DND-41 (cell line): ENCODE data around the gene GABRB3.

Source experiments
- ATAC-seq: fragments of 200-7000 bp; cut with Tn5 transposase; 3 replicates; pipeline ENCODE4 v1.9.1; 2021; ENCODE audit warnings: low read depth; ENCODE audit not compliant: insufficient read depth
- DNase-seq: peaks from one replicate; pipeline ENCODE4 v3.0.0-alpha.2; 2020
- H2AFZ ChIP-seq: 2 replicates; pipeline ENCODE4 v1.6.0; 2012; ENCODE audit warnings: low read depth, low read length
- H3K27ac ChIP-seq: 2 replicates; pipeline ENCODE4 v1.5.1; 2012; ENCODE audit warnings: low read length, inconsistent platforms
- H3K27me3 ChIP-seq: fragments of 200-600 bp; sonication (generic); 2 replicates; pipeline ENCODE4 v1.6.0; 2012; ENCODE audit warnings: low read length, mild to moderate bottlenecking, inconsistent platforms; ENCODE audit not compliant: insufficient read depth, poor library complexity
- H3K36me3 ChIP-seq: 2 replicates; pipeline ENCODE4 v1.5.1; 2012; ENCODE audit warnings: low read length, inconsistent platforms; ENCODE audit not compliant: insufficient read depth
- H3K4me1 ChIP-seq: 2 replicates; pipeline ENCODE4 v1.5.1; 2012; ENCODE audit warnings: mild to moderate bottlenecking, low read length; ENCODE audit not compliant: insufficient read depth
- H3K4me2 ChIP-seq: 2 replicates; pipeline ENCODE4 v1.6.0; 2012; ENCODE audit warnings: mild to moderate bottlenecking, moderate library complexity, low read length, inconsistent platforms; ENCODE audit not compliant: insufficient read depth
- H3K4me3 ChIP-seq, 2 experiments: fragments of 200-600 bp in 1 of 2; shearing (Covaris generic) in 1 of 2; 2 replicates each; pipeline ENCODE4 v1.5.1; 2012 to 2016; ENCODE audit warnings: inconsistent platforms in 2 of 2, low read length in 2 of 2, mild to moderate bottlenecking in 2 of 2, low read depth in 1 of 2, moderate library complexity in 1 of 2
- H3K79me2 ChIP-seq: 2 replicates; pipeline ENCODE4 v1.6.0; 2012; ENCODE audit warnings: low read length, inconsistent platforms; ENCODE audit not compliant: insufficient read depth
- H3K9ac ChIP-seq: 2 replicates; pipeline ENCODE4 v1.6.0; 2012; ENCODE audit warnings: low read depth, mild to moderate bottlenecking, inconsistent platforms, low read length, moderate library complexity
- H3K9me3 ChIP-seq: 2 replicates; pipeline ENCODE4 v1.5.1; 2012; ENCODE audit warnings: low read length, moderate library complexity, mild to moderate bottlenecking, inconsistent platforms; ENCODE audit not compliant: insufficient read depth, severe bottlenecking
- H4K20me1 ChIP-seq: 2 replicates; pipeline ENCODE4 v1.6.0; 2012; ENCODE audit warnings: low read length; ENCODE audit not compliant: insufficient read depth
- CTCF ChIP-seq: IDR thresholded peaks from 2 replicates; pipeline ENCODE4 v1.5.1; 2012; ENCODE audit warnings: borderline replicate concordance, low read length, moderate library complexity, mild to moderate bottlenecking; ENCODE audit not compliant: poor library complexity, severe bottlenecking; ENCODE audit errors: extremely low read depth
- EZH2 ChIP-seq: IDR thresholded peaks from 3 replicates; pipeline ENCODE4 v1.6.1; 2012; ENCODE audit warnings: borderline replicate concordance, low read depth, mild to moderate bottlenecking, moderate library complexity, low read length, inconsistent platforms; ENCODE audit not compliant: severe bottlenecking

Gene GABRB3

GRCh38 chr15:26615927-26616302 lies 157.0 kb downstream of the GABRB3 start:
- Histone ChIP-seq H3K79me2 (no peaks in the 10 kb centered on the region), H3K4me2 (no peak overlapping the region), H3K27me3 (no peaks in the 10 kb centered on the region), H3K4me3 (no peak overlapping the region), H4K20me1 (no peaks in the 10 kb centered on the region), H3K27ac (no peak overlapping the region), H2AFZ (no peak overlapping the region), H3K9ac (no peak overlapping the region), H3K9me3 (no peaks in the 10 kb centered on the region), H3K4me1 (no peaks in the 10 kb centered on the region), H3K36me3 (no peaks in the 10 kb centered on the region)
- no peak for TF ChIP-seq CTCF
- no peak for TF ChIP-seq EZH2
- no peak for DNase-seq
- no peak for ATAC-seq

GRCh38 chr15:26615188-26615926 lies 157.5 kb downstream of the GABRB3 start:
- H2AFZ ChIP-seq = no peak overlapping the region
- no peaks in the 10 kb centered on the region for H3K9me3 ChIP-seq
- H3K4me1 ChIP-seq = no peaks in the 10 kb centered on the region
- H3K27ac ChIP-seq = no peak overlapping the region
- ATAC-seq (no peak), DNase-seq (no peak)
- no peaks in the 10 kb centered on the region for H3K27me3 ChIP-seq
- no peaks in the 10 kb centered on the region for H3K36me3 ChIP-seq
- no peaks in the 10 kb centered on the region for H4K20me1 ChIP-seq
- no peak overlapping the region for H3K4me2 ChIP-seq
- TF ChIP-seq CTCF = no peak
- H3K79me2 ChIP-seq = no peaks in the 10 kb centered on the region
- no peak overlapping the region for H3K4me3 ChIP-seq
- no peak overlapping the region for H3K9ac ChIP-seq

GRCh38 chr15:26614734-26615133 lies 158.1 kb downstream of the GABRB3 start:
- ATAC-seq (no peak), DNase-seq (no peak)
- no peak overlapping the region for H3K4me3 ChIP-seq
- no peaks in the 10 kb centered on the region for H4K20me1 ChIP-seq
- H3K9ac ChIP-seq = no peak overlapping the region
- H3K27me3 ChIP-seq = no peaks in the 10 kb centered on the region
- H2AFZ ChIP-seq = no peak overlapping the region
- no peaks in the 10 kb centered on the region for H3K9me3 ChIP-seq
- no peak overlapping the region for H3K4me2 ChIP-seq
- no peak overlapping the region for H3K27ac ChIP-seq
- TF ChIP-seq EZH2 (no peak), CTCF (no peak)
- H3K36me3 ChIP-seq = no peaks in the 10 kb centered on the region
- H3K79me2 ChIP-seq = no peaks in the 10 kb centered on the region
- no peaks in the 10 kb centered on the region for H3K4me1 ChIP-seq
